Chondrocyte (in vitro differentiated cells): ENCODE measurements around the gene YWHAH. TPM values are rescaled to one million over a fixed set of nuclear protein-coding genes. Genes with fewer than 3 reads are reported as not detected.
A peak's percentile ranks its signal among the peaks of the same experiment; 100 is the strongest.

Source experiments
- DNase-seq: peaks from one replicate; pipeline ENCODE4 v3.0.0; 2021; ENCODE audit warnings: mixed read lengths, low spot score
- H3K27ac Mint-ChIP-seq: one replicate; pipeline ENCODE4 v1.8.0; 2021; ENCODE audit warnings: mild to moderate bottlenecking, moderate library complexity, mixed read lengths; ENCODE audit not compliant: unreplicated experiment
- H3K27me3 Mint-ChIP-seq: 2 replicates; pipeline ENCODE4 v1.8.0; 2021; ENCODE audit warnings: low read depth, mixed read lengths
- H3K36me3 Mint-ChIP-seq: 2 replicates; pipeline ENCODE4 v1.8.0; 2021; ENCODE audit warnings: low read depth, mixed read lengths
- H3K4me1 Mint-ChIP-seq: 2 replicates; pipeline ENCODE4 v1.8.0; 2021; ENCODE audit warnings: low read depth, mild to moderate bottlenecking, mixed read lengths
- H3K4me3 Mint-ChIP-seq: one replicate; pipeline ENCODE4 v1.8.0; 2021; ENCODE audit warnings: mild to moderate bottlenecking, moderate library complexity, mixed read lengths; ENCODE audit not compliant: unreplicated experiment
- H3K9me3 Mint-ChIP-seq: 2 replicates; pipeline ENCODE4 v1.8.0; 2021; ENCODE audit warnings: low read depth, mixed read lengths
- total RNA-seq: library from RNA; stranded (reverse); gene quantifications from 3 replicates; pipeline ENCODE4 v1.2.1, GENCODE V29; 2021
- TF ChIP-seq, protein P1 (sequence below): fragments of 200-600 bp; sonication (generic); IDR thresholded peaks from 2 replicates; pipeline ENCODE4 v1.5.0; 2021; ENCODE audit warnings: antibody characterized with exemption, mild to moderate bottlenecking, moderate library complexity

Gene YWHAH
- total RNA-seq, 1 donor from 2014 or later: 223 TPM

- no peaks in the 10 kb centered on the region for H3K27me3 Mint-ChIP-seq
- DNase-seq: no peak
- peak overlapping the region; percentile 57 for H3K4me3 Mint-ChIP-seq
- peaks cover 12% of the 10 kb centered on the region for H3K36me3 Mint-ChIP-seq
- TF ChIP-seq, protein P1, sequence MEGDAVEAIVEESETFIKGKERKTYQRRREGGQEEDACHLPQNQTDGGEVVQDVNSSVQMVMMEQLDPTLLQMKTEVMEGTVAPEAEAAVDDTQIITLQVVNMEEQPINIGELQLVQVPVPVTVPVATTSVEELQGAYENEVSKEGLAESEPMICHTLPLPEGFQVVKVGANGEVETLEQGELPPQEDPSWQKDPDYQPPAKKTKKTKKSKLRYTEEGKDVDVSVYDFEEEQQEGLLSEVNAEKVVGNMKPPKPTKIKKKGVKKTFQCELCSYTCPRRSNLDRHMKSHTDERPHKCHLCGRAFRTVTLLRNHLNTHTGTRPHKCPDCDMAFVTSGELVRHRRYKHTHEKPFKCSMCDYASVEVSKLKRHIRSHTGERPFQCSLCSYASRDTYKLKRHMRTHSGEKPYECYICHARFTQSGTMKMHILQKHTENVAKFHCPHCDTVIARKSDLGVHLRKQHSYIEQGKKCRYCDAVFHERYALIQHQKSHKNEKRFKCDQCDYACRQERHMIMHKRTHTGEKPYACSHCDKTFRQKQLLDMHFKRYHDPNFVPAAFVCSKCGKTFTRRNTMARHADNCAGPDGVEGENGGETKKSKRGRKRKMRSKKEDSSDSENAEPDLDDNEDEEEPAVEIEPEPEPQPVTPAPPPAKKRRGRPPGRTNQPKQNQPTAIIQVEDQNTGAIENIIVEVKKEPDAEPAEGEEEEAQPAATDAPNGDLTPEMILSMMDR: peak; percentile 76
- H3K4me1 Mint-ChIP-seq: peaks cover 43% of the 10 kb centered on the region
- peak overlapping the region; percentile 76 for H3K27ac Mint-ChIP-seq
- no peaks in the 10 kb centered on the region for H3K9me3 Mint-ChIP-seq
Observed at GRCh38 chr22:31947296-31947695, 3.0 kb downstream of the YWHAH start.

DNA sequence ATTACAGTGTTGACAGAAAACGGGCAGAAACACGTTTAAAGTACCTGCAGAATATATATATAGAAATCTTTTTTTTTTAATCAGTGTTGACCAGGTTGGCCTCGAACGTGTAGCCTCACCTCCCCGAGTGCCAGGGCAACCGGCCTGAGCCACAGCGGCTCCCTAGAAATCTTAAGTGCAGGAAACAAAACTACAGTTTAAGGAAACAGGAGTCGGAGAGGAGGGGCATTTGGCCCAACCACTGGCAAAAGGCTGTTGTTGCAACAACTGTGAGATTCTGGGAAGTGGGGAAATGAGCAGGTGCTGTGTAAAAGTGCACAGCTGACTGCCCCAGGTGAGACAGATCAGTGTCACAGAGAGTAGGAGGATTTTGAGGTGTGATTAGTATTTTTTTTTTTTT, 3.7 kb downstream of the YWHAH start:
- peaks cover 50% of the 10 kb centered on the region for H3K4me1 Mint-ChIP-seq
- no peaks in the 10 kb centered on the region for H3K9me3 Mint-ChIP-seq
- H3K27me3 Mint-ChIP-seq: no peaks in the 10 kb centered on the region
- peak overlapping the region; percentile 83 for H3K27ac Mint-ChIP-seq
- H3K4me3 Mint-ChIP-seq: no peak overlapping the region
- peak; percentile 29 for DNase-seq
- TF ChIP-seq, protein P1: no peak
- H3K36me3 Mint-ChIP-seq: peaks cover 12% of the 10 kb centered on the region

GRCh38 chr22:31950226-31950625, 5.9 kb downstream of the YWHAH start:
- Mint-ChIP-seq H3K4me1 (peaks cover 69% of the 10 kb centered on the region), H3K27ac (peak overlapping the region; percentile 94), H3K36me3 (peaks cover 17% of the 10 kb centered on the region), H3K4me3 (no peak overlapping the region), H3K27me3 (no peaks in the 10 kb centered on the region), H3K9me3 (no peaks in the 10 kb centered on the region)
- TF ChIP-seq, protein P1: no peak
- peak; percentile 11 for DNase-seq

DNA sequence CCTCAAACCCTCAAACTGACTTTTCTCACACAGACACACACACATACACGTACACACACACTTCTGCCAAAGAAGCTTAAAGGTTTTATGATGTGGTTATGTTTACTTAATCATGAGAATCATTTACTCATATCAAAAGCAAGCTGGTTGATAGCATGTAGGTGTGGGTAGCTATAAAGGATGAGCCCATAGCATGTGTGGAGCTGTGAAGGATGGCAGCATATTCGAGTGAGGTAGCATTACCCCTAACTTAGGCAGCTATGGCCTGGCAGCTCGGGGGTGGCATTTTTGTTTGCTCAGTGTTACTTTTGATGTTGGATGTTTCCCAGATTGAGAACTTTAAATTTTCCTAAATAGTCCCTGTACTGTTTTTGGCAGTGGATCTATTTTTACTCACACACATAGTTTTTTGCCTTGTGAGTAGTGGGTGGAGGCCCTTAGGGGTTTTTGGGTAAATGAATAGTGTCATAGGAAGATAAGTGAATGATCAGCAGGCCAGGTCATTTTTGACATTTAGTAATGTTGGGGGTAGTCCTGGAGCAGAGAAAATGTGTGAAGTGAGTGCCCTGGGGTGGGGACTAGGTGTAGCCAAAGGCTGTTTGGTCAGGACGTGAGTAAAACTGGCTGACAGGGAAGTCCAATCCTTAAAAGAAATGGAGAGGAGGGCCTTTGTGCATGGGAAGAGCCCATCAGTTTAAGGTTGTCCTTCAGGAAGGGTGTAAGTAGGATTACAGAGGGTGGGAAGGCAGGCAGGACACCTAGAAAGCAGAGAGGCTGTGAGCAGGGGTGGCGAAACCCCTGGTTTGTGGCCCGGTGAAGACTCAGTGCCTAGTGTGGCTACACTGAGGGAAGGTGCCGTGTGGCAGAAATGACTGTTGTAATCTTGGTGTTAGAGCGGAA, 7.1 kb downstream of the YWHAH start:
- peak overlapping the region; percentile 25 for H3K4me3 Mint-ChIP-seq
- TF ChIP-seq, protein P1: no peak

GRCh38 chr22:31952094-31952401, 7.7 kb downstream of the YWHAH start:
- H3K27ac Mint-ChIP-seq: peak overlapping the region; percentile 94
- TF ChIP-seq, protein P1: peak; percentile 57
- no peaks in the 10 kb centered on the region for H3K27me3 Mint-ChIP-seq
- no peaks in the 10 kb centered on the region for H3K9me3 Mint-ChIP-seq
- peaks cover 29% of the 10 kb centered on the region for H3K36me3 Mint-ChIP-seq
- peaks cover 74% of the 10 kb centered on the region for H3K4me1 Mint-ChIP-seq
- no peak for DNase-seq
- no peak overlapping the region for H3K4me3 Mint-ChIP-seq

More for the DNA sequence above, 7.1 kb downstream of the YWHAH start:
- peaks cover 76% of the 10 kb centered on the region for H3K4me1 Mint-ChIP-seq
- no peaks in the 10 kb centered on the region for H3K27me3 Mint-ChIP-seq
- peak; percentile 26 for DNase-seq
- H3K9me3 Mint-ChIP-seq: no peaks in the 10 kb centered on the region
- peak overlapping the region; percentile 94 for H3K27ac Mint-ChIP-seq
- H3K36me3 Mint-ChIP-seq: peaks cover 24% of the 10 kb centered on the region
